Caco-2 (cell line): ENCODE measurements around the gene HCCS. TPM values are rescaled to one million over a fixed set of nuclear protein-coding genes. Genes with fewer than 3 reads are reported as not detected.

Source experiments
- BruUV-seq: library from RNA; stranded (reverse); fragments of 400-500 nt; replicated peaks from 2 replicates; lab custom pipeline; 2021; lab: Mats Ljungman, UMichigan
- CTCF ChIA-PET: fragments of 300-600 bp; sonication (Branson Sonifier 250); formaldehyde crosslinking; loops from one replicate; lab custom pipeline; 2022; ENCODE audit warnings: antibody characterized with exemption; lab: Charles Lee
- POLR2A ChIA-PET: fragments of 300-600 bp; sonication (Branson Sonifier 250); formaldehyde crosslinking; loops from one replicate; lab custom pipeline; 2022; ENCODE audit warnings: antibody characterized with exemption; lab: Charles Lee
- DNase-seq, 2 experiments: peaks; one replicate each; pipeline versions ENCODE4 v3.0.0 to v3.0.0-alpha.2; 2020 to 2022
- H3K27me3 ChIP-seq: replicated peaks from 2 replicates; pipeline ENCODE4 v1.6.0; 2011; ENCODE audit warnings: low read length; ENCODE audit not compliant: control insufficient read depth, insufficient read depth
- H3K36me3 ChIP-seq: 2 replicates; pipeline ENCODE4 v1.5.1; 2011; ENCODE audit warnings: low read length; ENCODE audit not compliant: control insufficient read depth, insufficient read depth
- H3K4me1 ChIP-seq: fragments of 250-450 bp; sonication (Bioruptor Pico); 2 replicates; pipeline ENCODE4 v1.5.1; 2020; ENCODE audit warnings: mild to moderate bottlenecking
- H3K4me3 ChIP-seq: 2 replicates; pipeline ENCODE4 v1.5.1; 2011; ENCODE audit warnings: low read depth, mild to moderate bottlenecking, control low read depth, low read length
- H3K9me3 ChIP-seq: fragments of 250-450 bp; sonication (Bioruptor Pico); 2 replicates; pipeline ENCODE4 v1.5.1; 2020; ENCODE audit warnings: mild to moderate bottlenecking, moderate library complexity
- H3K27ac Mint-ChIP-seq: one replicate; pipeline ENCODE4 v1.8.0; 2022; ENCODE audit warnings: mixed read lengths; ENCODE audit not compliant: unreplicated experiment
- H3K27me3 Mint-ChIP-seq: one replicate; pipeline ENCODE4 v1.8.0; 2022; ENCODE audit warnings: mixed read lengths; ENCODE audit not compliant: insufficient read depth, unreplicated experiment
- H3K36me3 Mint-ChIP-seq: one replicate; pipeline ENCODE4 v1.8.0; 2022; ENCODE audit warnings: mild to moderate bottlenecking, mixed read lengths; ENCODE audit not compliant: insufficient read depth, unreplicated experiment
- H3K4me1 Mint-ChIP-seq: one replicate; pipeline ENCODE4 v1.8.0; 2022; ENCODE audit warnings: low read depth, mixed read lengths; ENCODE audit not compliant: unreplicated experiment
- H3K4me3 Mint-ChIP-seq: one replicate; pipeline ENCODE4 v1.8.0; 2022; ENCODE audit warnings: mild to moderate bottlenecking, moderate library complexity, mixed read lengths; ENCODE audit not compliant: unreplicated experiment
- H3K9me3 Mint-ChIP-seq: one replicate; pipeline ENCODE4 v1.8.0; 2022; ENCODE audit warnings: mixed read lengths; ENCODE audit not compliant: unreplicated experiment
- intact Hi-C: fragments of 100-400 bp; cut with micrococcal nuclease; formaldehyde crosslinking; loops from one replicate; pipeline ENCODE4 v1.10.0; 2022; ENCODE audit not compliant: unreplicated experiment
- total RNA-seq: library from RNA; stranded (reverse); gene quantifications from 2 replicates; pipeline ENCODE4 v1.2.3, GENCODE V29; 2022
- TF ChIP-seq, protein P1 (sequence below), 2 experiments: fragments of 200-600 bp in 1 of 2; IDR thresholded peaks; 1 replicate in 1 of 2; 2 replicates in 1 of 2; pipeline versions ENCODE4 v1.5.1 to v1.8.0; 2011 to 2022; ENCODE audit warnings: antibody characterized with exemption in 1 of 2, control low read depth in 1 of 2, inconsistent platforms in 1 of 2, low read depth in 1 of 2, low read length in 1 of 2, mild to moderate bottlenecking in 1 of 2, moderate library complexity in 1 of 2; ENCODE audit not compliant: insufficient read depth in 1 of 2, severe bottlenecking in 1 of 2, unreplicated experiment in 1 of 2

HCCS gene
- total RNA-seq, 1 experiment from 2014 or later, result 42.4 TPM

DNA sequence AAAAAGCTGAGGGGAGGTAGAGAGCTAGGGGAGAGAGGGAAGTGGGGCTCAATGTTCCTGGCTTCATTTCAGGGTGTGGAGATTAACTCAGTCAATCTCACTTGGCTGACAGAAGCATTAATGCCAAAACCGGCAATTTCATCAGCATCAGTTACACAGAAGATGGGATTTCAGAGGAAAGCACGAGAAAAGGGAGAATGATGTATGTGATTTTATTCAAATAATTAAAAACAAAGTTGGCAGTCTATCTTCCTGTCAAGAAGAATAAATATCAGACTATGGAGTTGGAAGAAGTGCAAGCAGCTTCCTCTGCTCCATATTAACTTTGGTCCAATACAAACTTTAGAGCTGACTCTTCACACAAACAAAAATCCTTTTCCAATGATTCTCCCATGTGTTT lies 29.6 kb upstream of the HCCS start:
- BruUV-seq, result no TSS peak

DNA sequence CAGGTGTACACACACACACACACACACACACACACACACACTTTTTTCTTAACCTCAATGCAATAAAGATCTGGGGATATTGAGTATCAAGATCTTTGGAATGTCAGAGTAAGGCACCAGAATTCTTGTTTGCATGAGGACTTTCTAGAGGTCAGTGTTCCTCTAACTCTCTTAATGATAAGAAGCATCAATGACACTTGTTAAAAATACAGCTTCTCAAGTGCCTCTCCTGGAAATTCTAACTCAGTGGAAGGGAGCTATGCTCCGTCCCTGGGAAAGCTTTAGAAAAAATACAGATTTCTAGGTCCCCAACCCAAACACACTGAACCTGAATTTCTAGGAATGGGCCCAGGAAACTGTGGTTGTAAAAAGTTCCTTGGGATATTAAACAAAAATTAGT lies 25.8 kb upstream of the HCCS start:
- Histone ChIP-seq H3K27me3 (no peaks in the 10 kb centered on the region), H3K4me1 (no peaks in the 10 kb centered on the region), H3K36me3 (no peaks in the 10 kb centered on the region), H3K9me3 (no peaks in the 10 kb centered on the region), H3K4me3 (no peak overlapping the region)
- BruUV-seq, result no TSS peak
- no peak overlapping the region for H3K4me3 Mint-ChIP-seq
- peaks cover 11% of the 10 kb centered on the region for H3K9me3 Mint-ChIP-seq
- H3K4me1 Mint-ChIP-seq, result no peaks in the 10 kb centered on the region
- TF ChIP-seq, protein P1, sequence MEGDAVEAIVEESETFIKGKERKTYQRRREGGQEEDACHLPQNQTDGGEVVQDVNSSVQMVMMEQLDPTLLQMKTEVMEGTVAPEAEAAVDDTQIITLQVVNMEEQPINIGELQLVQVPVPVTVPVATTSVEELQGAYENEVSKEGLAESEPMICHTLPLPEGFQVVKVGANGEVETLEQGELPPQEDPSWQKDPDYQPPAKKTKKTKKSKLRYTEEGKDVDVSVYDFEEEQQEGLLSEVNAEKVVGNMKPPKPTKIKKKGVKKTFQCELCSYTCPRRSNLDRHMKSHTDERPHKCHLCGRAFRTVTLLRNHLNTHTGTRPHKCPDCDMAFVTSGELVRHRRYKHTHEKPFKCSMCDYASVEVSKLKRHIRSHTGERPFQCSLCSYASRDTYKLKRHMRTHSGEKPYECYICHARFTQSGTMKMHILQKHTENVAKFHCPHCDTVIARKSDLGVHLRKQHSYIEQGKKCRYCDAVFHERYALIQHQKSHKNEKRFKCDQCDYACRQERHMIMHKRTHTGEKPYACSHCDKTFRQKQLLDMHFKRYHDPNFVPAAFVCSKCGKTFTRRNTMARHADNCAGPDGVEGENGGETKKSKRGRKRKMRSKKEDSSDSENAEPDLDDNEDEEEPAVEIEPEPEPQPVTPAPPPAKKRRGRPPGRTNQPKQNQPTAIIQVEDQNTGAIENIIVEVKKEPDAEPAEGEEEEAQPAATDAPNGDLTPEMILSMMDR (IDR thresholded peaks at IDR 0.05; ENCODE audit: insufficient read depth in 1 of 2, low read depth in 1 of 2, low read length in 1 of 2, severe bottlenecking in 1 of 2, unreplicated experiment in 1 of 2), result no peak
- no peak overlapping the region for H3K27ac Mint-ChIP-seq
- H3K27me3 Mint-ChIP-seq, result no peaks in the 10 kb centered on the region
- DNase-seq, result no peak
- ChIA-PET POLR2A (no interaction called here), CTCF (no interaction called here)
- H3K36me3 Mint-ChIP-seq, result no peaks in the 10 kb centered on the region
- intact Hi-C loops, result no loop called here

More for the DNA sequence above, 29.6 kb upstream of the HCCS start:
- no peaks in the 10 kb centered on the region for H3K9me3 Mint-ChIP-seq
- H3K36me3 ChIP-seq, result no peaks in the 10 kb centered on the region
- TF ChIP-seq, protein P1 (IDR thresholded peaks at IDR 0.05; ENCODE audit: insufficient read depth in 1 of 2, low read depth in 1 of 2, low read length in 1 of 2, severe bottlenecking in 1 of 2, unreplicated experiment in 1 of 2), result no peak
- no peaks in the 10 kb centered on the region for H3K36me3 Mint-ChIP-seq
- no peaks in the 10 kb centered on the region for H3K4me1 ChIP-seq
- no peaks in the 10 kb centered on the region for H3K27me3 ChIP-seq
- H3K4me3 ChIP-seq, result no peak overlapping the region
- intact Hi-C loops, result no loop called here
- DNase-seq, result no peak
- ChIA-PET POLR2A (no interaction called here), CTCF (no interaction called here)
- H3K4me1 Mint-ChIP-seq, result no peaks in the 10 kb centered on the region
- H3K9me3 ChIP-seq, result no peaks in the 10 kb centered on the region
- no peak overlapping the region for H3K27ac Mint-ChIP-seq
- no peaks in the 10 kb centered on the region for H3K27me3 Mint-ChIP-seq
- no peak overlapping the region for H3K4me3 Mint-ChIP-seq

DNA sequence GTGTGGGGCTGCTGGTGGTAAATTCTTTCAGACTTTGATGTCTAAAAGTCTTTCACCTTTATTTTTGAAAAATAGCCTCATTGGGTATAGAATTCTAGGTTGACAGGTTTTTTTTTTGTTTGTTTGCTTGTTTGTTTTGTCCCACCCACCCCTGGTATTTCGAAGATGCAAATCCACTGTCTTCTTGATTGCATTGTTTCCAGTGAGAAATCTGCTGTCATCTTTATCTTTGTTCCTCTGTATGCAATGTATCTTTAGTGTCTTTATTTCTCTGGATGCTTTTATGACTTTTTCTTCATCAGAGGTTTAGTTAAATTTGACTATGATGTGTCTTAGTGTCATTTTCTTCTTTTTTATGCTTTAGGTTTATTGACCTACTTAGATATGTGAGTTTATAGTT lies 21.3 kb upstream of the HCCS start:
- no peaks in the 10 kb centered on the region for H3K4me1 Mint-ChIP-seq
- CTCF ChIA-PET, result no interaction called here
- no peak overlapping the region for H3K27ac Mint-ChIP-seq
- no peaks in the 10 kb centered on the region for H3K27me3 Mint-ChIP-seq
- H3K36me3 Mint-ChIP-seq, result no peaks in the 10 kb centered on the region
- no peak overlapping the region for H3K4me3 Mint-ChIP-seq
- intact Hi-C loops, result no loop called here
- no peak for DNase-seq
- H3K9me3 Mint-ChIP-seq, result peaks cover 16% of the 10 kb centered on the region
- TF ChIP-seq, protein P1 (IDR thresholded peaks at IDR 0.05; ENCODE audit: insufficient read depth in 1 of 2, low read depth in 1 of 2, low read length in 1 of 2, severe bottlenecking in 1 of 2, unreplicated experiment in 1 of 2), result no peak
- POLR2A ChIA-PET, result no interaction called here
- no peaks in the 10 kb centered on the region for H3K36me3 ChIP-seq
- H3K27me3 ChIP-seq, result no peaks in the 10 kb centered on the region
- H3K4me3 ChIP-seq, result no peak overlapping the region
- no TSS peak for BruUV-seq
- H3K4me1 ChIP-seq, result no peaks in the 10 kb centered on the region
- no peaks in the 10 kb centered on the region for H3K9me3 ChIP-seq
